ENCODE measurements around the gene CRKL. TPM values are rescaled to one million over a fixed set of nuclear protein-coding genes. Genes with fewer than 3 reads are reported as not detected.

The CRKL gene
- total and polyA plus RNA-seq, 2 of the 4 experiments (the other 2 are of a cell fraction), result 20.6 to 35.5 TPM

DNA sequence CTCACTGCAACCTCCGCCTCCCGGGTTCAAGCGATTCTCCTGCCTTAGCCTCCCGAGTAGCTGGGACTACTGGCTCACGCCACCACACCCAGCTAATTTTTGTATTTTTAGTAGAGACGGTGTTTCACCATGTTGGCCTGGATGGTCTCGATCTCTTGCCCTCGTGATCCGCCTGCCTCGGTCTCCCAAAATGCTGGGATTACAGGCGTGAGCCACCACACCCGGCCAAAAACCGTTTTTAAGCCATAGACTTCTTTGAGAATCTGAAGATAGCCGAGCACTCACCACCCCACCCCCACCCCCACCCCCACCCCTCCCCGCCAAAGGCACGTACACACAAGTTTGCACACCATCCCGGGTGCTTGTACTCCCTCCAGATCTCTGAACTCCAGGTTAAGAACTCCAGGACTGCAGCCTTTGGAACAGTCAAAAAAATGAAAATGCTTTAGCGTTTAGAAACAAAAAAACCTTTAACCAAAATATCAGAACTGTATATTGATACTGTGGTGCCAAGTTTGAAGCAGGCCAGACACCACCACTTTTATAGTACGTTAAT lies 1.5 kb downstream of the CRKL start:
- Histone ChIP-seq H4K5ac (ENCODE audit: low read depth, low read length) (peak overlapping the region; percentile 80; the same call in 1 of the 2 replicates), H2AK5ac (ENCODE audit: low read depth, low read length) (peak overlapping the region; percentile 65), H3K79me1 (ENCODE audit: low read depth in 1 of 2, low read length in 2 of 2) (peaks cover 0 to 15% of the 10 kb centered on the region in 2 experiments; a peak in 2 of 4 replicates), H3K27me3 (ENCODE audit: control insufficient read depth, insufficient read depth, low read length) (no peaks in the 10 kb centered on the region), H3K4ac (ENCODE audit: low read depth, low read length) (peak overlapping the region; percentile 26; the same call in 1 of the 2 replicates), H3K9ac (ENCODE audit: low read depth, low read length) (peak overlapping the region; percentile 92), H3K4me3 (ENCODE audit: insufficient read depth, low read depth, low read length) (peak overlapping the region; percentile 87), H4K8ac (ENCODE audit: low read depth in 2 of 2, low read length in 2 of 2) (no peak overlapping the region), H3K36me3 (ENCODE audit: control insufficient read depth, insufficient read depth, low read length) (no peaks in the 10 kb centered on the region), H2BK15ac (ENCODE audit: low read depth, low read length) (no peak overlapping the region), H3K9me1 (ENCODE audit: insufficient read depth, low read length) (peaks cover 3% of the 10 kb centered on the region; the same call in 1 of the 2 replicates), H4K20me1 (ENCODE audit: insufficient read depth, low read length) (peaks cover 60% of the 10 kb centered on the region), H4K91ac (ENCODE audit: insufficient read depth, low read depth, low read length) (no peak overlapping the region), H2BK120ac (ENCODE audit: low read depth, low read length) (no peak overlapping the region), H3K27ac (ENCODE audit: insufficient read depth, low read length) (peak overlapping the region; percentile 69), H2AK9ac (replicated peaks; ENCODE audit: low read depth, low read length, poor library complexity) (no peak overlapping the region), H3K56ac (ENCODE audit: extremely low read depth, insufficient read depth, low read length) (no peak overlapping the region), H3K14ac (replicated peaks; ENCODE audit: low read depth, low read length) (peak overlapping the region; percentile 2; the same call in 1 of the 2 replicates), H3K4me2 (ENCODE audit: low read depth, low read length) (peak overlapping the region; percentile 94), H2AFZ (replicated peaks; ENCODE audit: low read length, poor library complexity) (no peak overlapping the region), H3K18ac (ENCODE audit: low read depth, low read length) (peak overlapping the region; percentile 48; the same call in 1 of the 2 replicates), H2BK5ac (ENCODE audit: low read depth, low read length, poor library complexity, severe bottlenecking) (peak overlapping the region; percentile 66), H2BK20ac (ENCODE audit: low read depth, low read length) (no peak overlapping the region), H3K4me1 (ENCODE audit: control insufficient read depth, insufficient read depth, low read length) (0 out of 2 replicates have a peak, but pooled peaks cover 4% of the 10 kb centered on the region), H3K23ac (ENCODE audit: low read depth, low read length) (peak overlapping the region; percentile 85; the same call in 1 of the 2 replicates), H3K9me3 (ENCODE audit: control insufficient read depth, insufficient read depth, low read length) (no peaks in the 10 kb centered on the region)
- intact Hi-C loops (cut with micrococcal nuclease) (loop anchor here (10.0 kb wide), 1 partner anchor 114 kb away; no protein-coding TSS in a partner anchor), in situ Hi-C loops (cut with MboI; ENCODE audit: low sequenced_read_pairs) (no loop called here), dilution Hi-C loops (cut with HindIII; ENCODE audit: low sequenced_read_pairs, unreplicated experiment) (no loop called here)
- TF ChIP-seq MAZ (IDR thresholded peaks at IDR 0.05; ENCODE audit: borderline replicate concordance, low read depth, low read length) (no peak), RAD21 (IDR thresholded peaks at IDR 0.05; ENCODE audit: low read length) (no peak), MAFK (IDR thresholded peaks at IDR 0.05; ENCODE audit: low read depth, low read length) (no peak), RFX5 (IDR thresholded peaks at IDR 0.05; ENCODE audit: low read depth, low read length) (no peak), BHLHE40 (IDR thresholded peaks at IDR 0.05; ENCODE audit: low read depth, low read length) (no peak), POLR2A (IDR thresholded peaks at IDR 0.05; ENCODE audit: low read depth, low read length) (no peak), SMC3 (IDR thresholded peaks at IDR 0.05; ENCODE audit: low read depth, low read length) (no peak), FOS (IDR thresholded peaks at IDR 0.05; ENCODE audit: low read depth, low read length) (no peak), NFE2L2 (IDR thresholded peaks at IDR 0.05; ENCODE audit: low read depth, low read length) (no peak), USF2 (IDR thresholded peaks at IDR 0.05; ENCODE audit: low read depth, low read length) (no peak), RCOR1 (IDR thresholded peaks at IDR 0.05; ENCODE audit: insufficient replicate concordance, low read length) (no peak), CEBPB (IDR thresholded peaks at IDR 0.05; ENCODE audit: low read depth, low read length) (no peak), CHD1 (IDR thresholded peaks at IDR 0.05; ENCODE audit: low read depth, low read length) (no peak), ELK1 (IDR thresholded peaks at IDR 0.05; ENCODE audit: borderline replicate concordance, low read depth, low read length) (no peak), MXI1 (IDR thresholded peaks at IDR 0.05; ENCODE audit: borderline replicate concordance, low read depth, low read length) (no peak)
- TF ChIP-seq, protein P1, sequence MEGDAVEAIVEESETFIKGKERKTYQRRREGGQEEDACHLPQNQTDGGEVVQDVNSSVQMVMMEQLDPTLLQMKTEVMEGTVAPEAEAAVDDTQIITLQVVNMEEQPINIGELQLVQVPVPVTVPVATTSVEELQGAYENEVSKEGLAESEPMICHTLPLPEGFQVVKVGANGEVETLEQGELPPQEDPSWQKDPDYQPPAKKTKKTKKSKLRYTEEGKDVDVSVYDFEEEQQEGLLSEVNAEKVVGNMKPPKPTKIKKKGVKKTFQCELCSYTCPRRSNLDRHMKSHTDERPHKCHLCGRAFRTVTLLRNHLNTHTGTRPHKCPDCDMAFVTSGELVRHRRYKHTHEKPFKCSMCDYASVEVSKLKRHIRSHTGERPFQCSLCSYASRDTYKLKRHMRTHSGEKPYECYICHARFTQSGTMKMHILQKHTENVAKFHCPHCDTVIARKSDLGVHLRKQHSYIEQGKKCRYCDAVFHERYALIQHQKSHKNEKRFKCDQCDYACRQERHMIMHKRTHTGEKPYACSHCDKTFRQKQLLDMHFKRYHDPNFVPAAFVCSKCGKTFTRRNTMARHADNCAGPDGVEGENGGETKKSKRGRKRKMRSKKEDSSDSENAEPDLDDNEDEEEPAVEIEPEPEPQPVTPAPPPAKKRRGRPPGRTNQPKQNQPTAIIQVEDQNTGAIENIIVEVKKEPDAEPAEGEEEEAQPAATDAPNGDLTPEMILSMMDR (conservative IDR thresholded peaks at IDR 0.05; ENCODE audit: low read depth, low read length), result no peak
- BruUV-seq (replicated peaks), result no TSS peak
- no peak for ATAC-seq (ENCODE audit: low read depth)
- DNase-seq, result no peak
- ChIA-PET POLR2A (ENCODE audit: unreplicated experiment) (no interaction called here), CTCF (no interaction called here)
- no CpG with 5 or more reads among the region's 19 CpGs for WGBS, 2 experiments (ENCODE audit: extremely low coverage in 2 of 2, insufficient read length in 1 of 2)

Data from IMR-90 (cell line).